ENCODE data around the gene DARS2. TPM values are rescaled to one million over a fixed set of nuclear protein-coding genes. Genes with fewer than 3 reads are reported as not detected.

Gene DARS2
- total RNA-seq, 2 experiments from 2014 or later, result 45.6 to 74.8 TPM

GRCh38 chr1:173779936-173780335, 44.5 kb upstream of the DARS2 start:
- ChIA-PET POLR2A (interaction anchor here (0.8 to 1.2 kb wide), 3 partner anchors 10 to 24 kb away, joined by 3 read pairs; no protein-coding TSS in a partner anchor), CTCF (ENCODE audit: unreplicated experiment) (no interaction called here)
- Histone ChIP-seq H3K4me1 (ENCODE audit: insufficient read depth, low read length, poor library complexity, severe bottlenecking) (no peaks in the 10 kb centered on the region), H3K9me3 (ENCODE audit: low read length) (no peaks in the 10 kb centered on the region), H3K27ac (ENCODE audit: low read depth, low read length, poor library complexity, severe bottlenecking) (no peak overlapping the region), H3K4me2 (ENCODE audit: low read length) (no peak overlapping the region), H3K79me2 (ENCODE audit: insufficient read depth, low read depth, low read length) (no peaks in the 10 kb centered on the region), H3K4me3 (ENCODE audit: low read depth, low read length, poor library complexity, severe bottlenecking) (no peak overlapping the region), H4K20me1 (ENCODE audit: insufficient read depth, low read length) (no peaks in the 10 kb centered on the region), H3K9me2 (ENCODE audit: insufficient read depth, low read length) (no peaks in the 10 kb centered on the region), H2AFZ (ENCODE audit: low read length) (no peak overlapping the region), H3K36me3 (ENCODE audit: insufficient read depth, low read length) (peaks cover 89% of the 10 kb centered on the region)
- DNase-seq (ENCODE audit: low spot score), result no peak
- TF ChIP-seq EZH2phosphoT487 (IDR thresholded peaks at IDR 0.05; ENCODE audit: borderline replicate concordance, low read depth, low read length), result no peak
- TF ChIP-seq CTCF (conservative IDR thresholded peaks at IDR 0.05; ENCODE audit: low read length), result no peak
- BruUV-seq (replicated peaks), result no TSS peak
- intact Hi-C loops (cut with micrococcal nuclease; ENCODE audit: unreplicated experiment), result no loop called here

GRCh38 chr1:173784997-173785396, 39.5 kb upstream of the DARS2 start:
- POLR2A ChIA-PET, result interaction anchor here (0.6 to 1.4 kb wide), 2 partner anchors 9 to 1477 kb away, joined by 3 to 7 read pairs; no protein-coding TSS in a partner anchor
- Histone ChIP-seq H3K9me2 (ENCODE audit: insufficient read depth, low read length) (no peaks in the 10 kb centered on the region), H3K4me2 (ENCODE audit: low read length) (no peak overlapping the region), H3K27ac (ENCODE audit: low read depth, low read length, poor library complexity, severe bottlenecking) (no peak overlapping the region), H3K4me1 (ENCODE audit: insufficient read depth, low read length, poor library complexity, severe bottlenecking) (no peaks in the 10 kb centered on the region), H3K4me3 (ENCODE audit: low read depth, low read length, poor library complexity, severe bottlenecking) (no peak overlapping the region), H4K20me1 (ENCODE audit: insufficient read depth, low read length) (no peaks in the 10 kb centered on the region), H2AFZ (ENCODE audit: low read length) (no peak overlapping the region), H3K79me2 (ENCODE audit: insufficient read depth, low read depth, low read length) (no peaks in the 10 kb centered on the region), H3K9me3 (ENCODE audit: low read length) (no peaks in the 10 kb centered on the region), H3K36me3 (ENCODE audit: insufficient read depth, low read length) (peaks cover 82% of the 10 kb centered on the region)
- BruUV-seq (replicated peaks), result no TSS peak
- CTCF ChIA-PET (ENCODE audit: unreplicated experiment), result no interaction called here
- TF ChIP-seq EZH2phosphoT487 (IDR thresholded peaks at IDR 0.05; ENCODE audit: borderline replicate concordance, low read depth, low read length) (no peak), CTCF (conservative IDR thresholded peaks at IDR 0.05; ENCODE audit: low read length) (no peak)
- intact Hi-C loops (cut with micrococcal nuclease; ENCODE audit: unreplicated experiment), result no loop called here
- no peak for DNase-seq (ENCODE audit: low spot score)

- Histone ChIP-seq H3K9me2 (ENCODE audit: insufficient read depth, low read length) (no peaks in the 10 kb centered on the region), H3K4me2 (ENCODE audit: low read length) (no peak overlapping the region), H2AFZ (ENCODE audit: low read length) (no peak overlapping the region), H3K36me3 (ENCODE audit: insufficient read depth, low read length) (peaks cover 70% of the 10 kb centered on the region), H4K20me1 (ENCODE audit: insufficient read depth, low read length) (no peaks in the 10 kb centered on the region), H3K9me3 (ENCODE audit: low read length) (no peaks in the 10 kb centered on the region), H3K27ac (ENCODE audit: low read depth, low read length, poor library complexity, severe bottlenecking) (no peak overlapping the region), H3K79me2 (ENCODE audit: insufficient read depth, low read depth, low read length) (no peaks in the 10 kb centered on the region), H3K4me3 (ENCODE audit: low read depth, low read length, poor library complexity, severe bottlenecking) (no peak overlapping the region), H3K4me1 (ENCODE audit: insufficient read depth, low read length, poor library complexity, severe bottlenecking) (no peaks in the 10 kb centered on the region)
- intact Hi-C loops (cut with micrococcal nuclease; ENCODE audit: unreplicated experiment), result no loop called here
- TF ChIP-seq CTCF (conservative IDR thresholded peaks at IDR 0.05; ENCODE audit: low read length) (no peak), EZH2phosphoT487 (IDR thresholded peaks at IDR 0.05; ENCODE audit: borderline replicate concordance, low read depth, low read length) (no peak)
- POLR2A ChIA-PET, result no interaction called here
- BruUV-seq (replicated peaks), result no TSS peak
- CTCF ChIA-PET (ENCODE audit: unreplicated experiment), result no interaction called here
- DNase-seq (ENCODE audit: low spot score), result no peak
These were observed 34.6 kb upstream of the DARS2 start for GRCh38 chr1:173789841-173790240.
